ENCODE measurements around the gene UBL7.
A peak's percentile ranks its signal among the peaks of the same experiment; 100 is the strongest.
"Not testable (repeated sequence)": the region's sequence is repeated elsewhere in the genome, so short reads cannot be mapped to it uniquely, and the experiment has no call there.

Gene UBL7

DNA sequence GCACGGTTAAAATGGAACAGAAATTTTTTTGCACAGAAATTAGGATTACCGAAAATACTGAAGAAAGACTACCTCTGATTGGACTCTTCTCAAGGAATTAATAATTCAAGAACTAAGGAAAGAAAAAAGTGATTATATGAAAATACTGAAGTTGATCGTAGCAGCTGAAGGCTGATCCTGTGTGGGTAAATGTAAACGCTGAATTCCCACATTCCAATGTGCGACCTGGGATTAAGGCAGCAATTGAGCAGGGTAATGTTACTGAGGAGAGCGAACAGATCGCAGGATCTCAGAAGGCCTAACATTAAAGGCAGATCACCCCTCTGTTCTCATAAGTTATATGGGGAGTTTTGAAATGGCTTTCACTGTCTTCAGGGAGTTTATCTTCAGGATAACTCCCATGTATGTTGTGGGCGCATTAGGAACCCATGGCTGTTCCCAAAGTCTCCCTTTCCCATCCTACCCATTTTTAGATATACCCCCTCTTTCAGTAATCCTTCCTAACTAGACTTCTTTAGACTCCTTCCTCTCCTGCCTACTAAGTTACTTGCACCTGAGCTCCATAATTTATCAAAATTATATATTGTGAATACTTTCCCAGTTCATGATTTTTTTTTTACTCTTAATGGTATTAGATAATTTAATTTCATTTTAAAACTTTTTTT lies 1.0 kb upstream of the UBL7 start:
- DNase-seq, result no peak

DNA sequence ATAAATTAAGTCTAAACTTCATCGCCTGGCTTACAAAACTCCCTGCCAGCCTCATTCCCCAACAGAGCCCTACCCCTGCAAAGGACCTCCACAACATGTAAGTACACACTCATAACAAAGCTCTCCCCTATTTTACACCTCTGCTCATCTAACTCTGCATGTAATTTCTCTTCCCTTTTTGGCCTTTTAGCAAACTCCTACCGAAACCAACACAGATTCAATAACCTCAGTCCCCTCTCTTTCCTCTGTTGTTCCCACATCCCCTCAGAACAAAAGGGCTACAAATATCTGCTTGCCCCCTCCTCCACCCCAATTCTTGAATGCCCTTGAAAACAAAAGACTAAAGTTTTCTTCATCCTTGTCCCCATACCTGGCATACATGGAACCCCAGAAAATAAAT lies 662 bp downstream of the UBL7 start:
- DNase-seq, result no peak

DNA sequence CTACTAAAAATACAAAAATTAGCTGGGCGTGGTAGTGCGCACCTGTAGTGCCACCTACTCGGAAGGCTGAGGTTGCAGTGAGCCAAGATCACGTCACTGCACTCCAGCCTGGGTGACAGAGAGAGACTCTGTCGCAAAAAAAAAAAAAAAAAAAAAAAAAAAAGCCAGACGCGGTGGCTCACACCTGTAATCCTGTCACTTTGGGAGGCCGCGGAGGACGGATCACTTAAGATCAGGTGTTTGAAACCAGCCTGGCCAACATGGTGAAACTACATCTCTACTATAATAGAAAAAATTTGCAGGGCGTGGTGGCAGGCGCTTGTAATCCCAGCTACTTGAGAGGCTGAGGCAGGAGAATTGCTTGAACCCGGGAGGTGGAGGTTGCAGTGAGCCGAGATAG lies 1.2 kb downstream of the UBL7 start:
- DNase-seq, result not testable (repeated sequence)

DNA sequence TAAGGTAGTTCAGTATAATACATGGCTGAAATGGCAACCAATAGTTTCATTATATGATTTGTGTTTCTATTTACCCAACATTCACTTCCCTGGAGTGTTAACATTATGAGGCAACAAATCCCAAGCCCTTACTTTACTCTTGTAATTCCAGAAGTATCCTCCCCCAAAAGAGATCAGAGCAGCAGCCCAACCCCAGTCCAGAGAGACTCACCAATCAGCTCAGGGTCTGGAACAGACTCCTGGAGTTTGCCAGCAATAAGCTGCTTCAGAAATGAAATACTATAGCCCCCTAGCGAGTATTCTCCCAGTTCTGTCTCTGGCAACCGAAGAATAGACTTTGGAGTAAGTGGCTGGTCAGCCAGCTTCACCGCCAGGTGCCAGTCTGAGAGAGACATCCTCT lies 2.5 kb downstream of the UBL7 start:
- DNase-seq, result no peak

DNA sequence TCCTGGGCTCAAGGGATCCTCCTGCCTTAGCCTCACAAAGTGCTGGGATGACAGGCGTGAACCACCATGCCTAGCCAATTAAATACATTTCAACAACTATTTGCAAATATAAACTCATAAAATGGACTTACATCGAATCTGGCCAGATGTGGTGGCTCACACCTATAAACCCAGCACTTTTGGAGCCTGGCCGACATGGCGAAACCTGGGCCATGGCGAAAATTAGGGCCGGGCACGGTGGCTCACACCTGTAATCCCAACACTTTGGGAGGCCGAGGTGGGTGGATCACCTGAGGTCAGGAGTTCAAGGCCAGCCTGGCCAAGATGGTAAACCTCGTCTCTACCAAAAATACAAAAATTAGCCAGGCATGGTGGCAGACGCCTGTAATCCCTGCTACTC lies 3.9 kb downstream of the UBL7 start:
- not testable (repeated sequence) for DNase-seq

DNA sequence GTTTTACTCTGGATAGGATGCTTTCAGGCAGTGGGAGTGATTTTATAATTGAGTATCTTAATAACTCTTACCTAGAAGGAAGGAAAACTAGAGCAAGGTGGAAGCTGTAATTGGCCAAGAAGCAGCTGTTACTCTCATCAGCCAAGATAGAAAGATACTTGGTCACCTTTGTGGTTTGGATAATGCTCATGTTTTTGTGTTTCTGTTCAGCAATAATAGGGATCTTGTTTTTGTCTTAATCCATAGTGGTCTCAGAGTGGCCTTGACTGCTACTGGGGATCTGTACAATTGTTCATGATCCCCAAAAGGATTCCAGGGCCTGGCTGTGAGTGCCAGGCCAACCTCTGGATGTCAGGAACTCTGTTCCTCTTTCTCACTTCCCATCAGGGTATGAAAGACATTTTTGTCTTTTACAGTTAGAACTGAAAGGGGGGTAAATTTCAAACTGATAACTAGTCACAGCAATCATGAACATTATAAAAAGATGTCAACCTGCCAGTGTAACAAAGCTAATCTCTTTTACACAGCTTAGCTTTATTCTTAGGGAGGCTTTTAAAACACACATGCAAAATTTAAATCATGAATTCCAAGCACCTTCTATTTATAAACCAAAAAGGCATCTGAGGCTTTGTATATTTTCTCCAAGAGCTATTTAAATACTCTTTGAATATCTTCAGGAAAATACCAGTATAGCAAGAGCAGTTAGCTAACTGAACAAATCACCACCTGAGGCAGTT lies 6.0 kb downstream of the UBL7 start:
- no peak for DNase-seq

DNA sequence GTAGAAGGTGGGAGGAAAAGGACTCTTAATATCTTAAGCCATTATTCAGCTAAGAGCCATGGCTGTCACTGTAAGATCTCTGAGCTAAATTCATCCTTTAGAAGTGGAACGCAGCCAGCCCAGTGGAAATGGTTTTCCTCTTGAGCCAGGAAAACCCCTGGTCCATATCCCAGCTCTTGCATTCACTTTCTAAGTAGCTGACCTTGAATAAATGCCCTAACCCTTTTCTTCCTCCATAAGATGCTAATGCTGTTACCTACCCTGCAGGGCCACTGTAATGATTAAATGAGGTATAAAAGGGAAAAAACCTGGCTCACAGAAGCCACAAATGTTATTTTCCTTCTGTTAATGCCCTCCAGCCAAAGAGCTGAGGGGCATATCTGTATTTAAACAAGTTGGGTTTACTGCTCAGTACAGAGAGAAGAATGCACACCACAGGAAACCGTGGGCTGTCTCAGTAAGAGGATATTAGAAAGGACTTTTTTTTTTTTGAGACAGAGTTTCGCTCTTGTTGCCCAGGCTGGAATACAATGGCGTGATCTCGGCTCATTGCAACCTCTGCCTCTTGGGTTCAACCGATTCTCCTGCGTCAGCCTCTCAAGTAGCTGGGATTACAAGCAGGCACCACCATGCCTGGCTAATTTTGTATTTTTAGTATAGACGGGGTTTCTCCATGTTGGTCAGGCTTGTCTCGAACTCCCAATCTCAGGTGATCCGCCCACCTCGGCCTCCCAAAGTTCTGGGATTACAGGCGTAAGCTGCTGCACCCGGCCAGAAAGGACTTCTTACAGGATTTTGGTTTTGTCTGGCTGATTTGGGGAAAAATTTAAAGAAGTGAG lies 6.8 kb downstream of the UBL7 start:
- no peak for DNase-seq

DNA sequence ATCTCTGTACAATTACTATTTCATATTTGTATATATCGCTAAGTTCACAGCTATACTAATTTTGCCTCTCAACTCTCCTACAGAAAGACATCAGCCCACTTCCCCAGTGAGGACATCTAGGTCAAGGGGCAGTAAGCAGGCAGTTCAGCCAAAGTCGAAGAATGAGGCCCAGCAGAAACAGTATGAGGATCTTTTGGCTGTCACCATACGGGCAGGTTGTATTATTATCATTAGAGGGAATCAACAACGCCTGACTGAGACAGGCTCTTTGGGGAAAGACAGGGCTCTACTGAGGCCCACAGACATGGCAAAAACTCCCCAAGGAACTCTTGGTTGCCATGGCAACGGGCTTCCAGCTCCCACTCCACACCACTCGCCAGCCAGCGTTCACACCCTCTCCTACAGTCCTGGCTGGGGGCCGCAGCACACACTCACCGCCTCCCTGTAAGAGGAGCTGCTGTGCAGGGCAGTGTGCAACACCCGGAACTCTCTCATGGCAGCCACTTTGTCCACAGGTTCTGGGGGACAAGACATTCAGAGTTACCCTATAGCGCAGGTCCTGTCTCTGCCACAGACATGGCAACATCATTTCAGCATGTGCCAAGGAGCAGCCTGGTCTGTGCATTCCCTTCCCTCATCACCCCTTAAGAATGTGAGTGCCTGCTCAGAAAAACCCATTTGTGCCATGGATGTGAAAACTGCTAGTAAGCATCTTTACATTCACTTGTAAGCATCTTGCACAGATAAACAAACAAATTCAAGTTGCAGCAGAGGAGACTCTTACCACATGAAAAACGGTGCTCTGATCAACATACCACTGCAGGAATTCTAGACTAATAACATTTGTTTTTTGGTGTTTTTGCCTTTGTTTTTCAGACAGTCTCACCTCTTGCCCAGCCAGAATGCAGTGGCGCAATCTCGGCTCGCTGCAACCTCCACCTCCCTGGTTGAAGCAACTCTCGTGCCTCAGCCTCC lies 8.8 kb downstream of the UBL7 start:
- DNase-seq, result no peak

DNA sequence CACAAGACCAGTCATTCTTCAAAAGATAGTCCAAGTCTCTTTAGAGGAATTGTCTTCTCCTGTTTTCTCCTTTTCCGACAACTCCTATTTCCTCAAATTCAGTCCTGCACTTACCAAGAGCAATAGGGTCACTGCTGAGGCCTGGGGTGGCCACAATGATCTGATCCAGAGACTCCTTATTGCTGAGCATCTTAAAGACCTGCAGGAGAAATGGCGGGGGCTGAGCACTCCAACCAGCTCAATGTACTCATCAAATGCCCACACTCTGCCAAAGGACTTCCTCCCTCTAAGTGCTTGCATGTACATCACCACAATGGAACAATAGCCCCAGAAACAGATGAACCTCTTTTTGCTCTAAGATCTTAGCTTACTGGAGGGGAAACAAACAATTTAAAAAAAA lies 9.6 kb downstream of the UBL7 start:
- no peak for DNase-seq

DNA sequence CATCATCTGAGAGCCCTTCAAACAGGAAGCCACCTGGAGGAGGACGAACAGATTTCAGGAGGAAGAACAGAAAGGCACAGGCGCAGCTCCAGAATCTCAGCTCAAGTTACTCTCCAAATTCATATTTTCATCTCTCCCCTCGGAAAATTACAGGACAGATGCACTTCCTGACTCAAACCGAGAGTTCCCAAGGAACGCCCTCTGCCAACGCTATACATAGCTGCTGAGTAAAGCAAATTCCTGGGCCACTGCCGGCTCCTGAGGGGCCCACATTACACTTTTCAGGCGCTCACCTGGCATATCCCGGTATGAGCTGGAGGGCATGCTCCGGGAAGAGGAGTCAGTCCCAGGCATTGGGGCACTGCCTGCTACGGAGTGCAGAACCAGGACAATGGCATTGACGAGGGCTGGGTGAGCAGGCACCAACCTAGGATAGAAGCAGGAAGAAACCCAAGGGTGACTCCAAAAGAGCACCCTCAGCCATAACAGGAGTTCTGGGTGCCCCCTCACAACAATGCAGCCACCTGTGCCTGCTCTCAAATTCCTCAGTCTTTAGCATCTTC lies 11.2 kb downstream of the UBL7 start:
- DNase-seq, result no peak

DNA sequence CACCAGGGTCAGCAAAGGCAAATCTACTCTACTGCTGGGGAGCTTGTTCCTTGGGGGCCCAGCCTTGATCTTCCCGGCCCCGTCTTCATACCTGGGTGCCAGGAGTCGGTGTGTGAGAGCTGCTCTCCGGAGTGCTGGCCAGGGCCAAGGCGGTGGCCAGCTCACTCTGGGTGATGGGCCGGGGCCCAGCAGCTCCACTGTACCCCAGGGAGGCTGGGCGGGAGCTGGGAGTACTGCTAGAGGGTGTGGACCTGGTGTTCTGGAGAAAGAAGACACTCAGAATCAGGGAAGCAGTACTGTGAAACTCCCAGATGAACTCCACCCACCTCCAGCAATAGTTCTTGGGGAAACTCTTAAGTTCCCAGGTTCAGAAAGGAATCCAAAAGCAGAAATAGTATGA lies 11.9 kb downstream of the UBL7 start:
- DNase-seq, result no peak

DNA sequence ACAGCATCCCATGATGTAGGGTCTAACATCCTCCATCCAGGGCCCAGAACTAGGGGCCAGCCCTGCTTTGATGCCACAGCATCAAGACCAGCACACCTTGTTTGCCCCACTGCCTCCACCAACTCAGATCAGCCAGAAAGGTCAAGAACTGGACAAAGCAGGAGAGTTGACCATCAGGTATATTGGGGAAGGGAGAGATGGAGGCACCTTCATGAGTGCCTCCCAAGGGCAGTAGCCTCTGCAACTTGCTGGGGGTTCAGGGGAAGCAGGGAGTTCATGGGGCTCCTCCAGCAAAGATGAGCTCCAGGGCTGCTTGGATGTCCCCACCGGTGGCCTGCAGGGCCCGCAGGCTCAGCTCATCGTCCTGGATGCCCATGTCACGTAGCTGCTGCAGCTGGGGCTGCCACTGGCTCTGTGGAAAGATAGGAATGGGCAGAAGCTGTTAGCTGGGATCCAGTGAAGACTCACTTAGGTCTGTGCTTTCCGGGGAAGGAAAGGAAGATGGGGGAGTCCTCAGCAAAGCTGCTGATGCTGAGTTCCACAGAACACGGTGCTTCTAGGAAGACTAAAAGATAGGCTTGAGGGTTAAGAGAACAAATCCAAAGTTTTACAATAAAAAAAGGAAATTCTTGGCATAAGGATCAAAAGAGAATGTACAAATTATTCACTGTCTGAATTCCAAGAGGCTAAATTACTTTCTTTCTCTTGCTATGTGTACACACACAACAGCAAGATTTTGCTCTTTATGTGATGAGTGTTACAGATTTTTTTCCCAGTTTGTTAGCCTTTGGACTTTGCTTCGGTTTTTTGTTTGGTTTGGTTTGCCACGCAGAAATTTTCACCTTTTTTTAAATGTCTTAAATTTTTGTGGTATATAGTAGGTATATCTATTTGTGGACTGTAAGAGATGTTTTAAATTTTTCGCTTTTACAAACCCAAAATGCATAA lies 14.9 kb downstream of the UBL7 start:
- DNase-seq, result no peak

DNA sequence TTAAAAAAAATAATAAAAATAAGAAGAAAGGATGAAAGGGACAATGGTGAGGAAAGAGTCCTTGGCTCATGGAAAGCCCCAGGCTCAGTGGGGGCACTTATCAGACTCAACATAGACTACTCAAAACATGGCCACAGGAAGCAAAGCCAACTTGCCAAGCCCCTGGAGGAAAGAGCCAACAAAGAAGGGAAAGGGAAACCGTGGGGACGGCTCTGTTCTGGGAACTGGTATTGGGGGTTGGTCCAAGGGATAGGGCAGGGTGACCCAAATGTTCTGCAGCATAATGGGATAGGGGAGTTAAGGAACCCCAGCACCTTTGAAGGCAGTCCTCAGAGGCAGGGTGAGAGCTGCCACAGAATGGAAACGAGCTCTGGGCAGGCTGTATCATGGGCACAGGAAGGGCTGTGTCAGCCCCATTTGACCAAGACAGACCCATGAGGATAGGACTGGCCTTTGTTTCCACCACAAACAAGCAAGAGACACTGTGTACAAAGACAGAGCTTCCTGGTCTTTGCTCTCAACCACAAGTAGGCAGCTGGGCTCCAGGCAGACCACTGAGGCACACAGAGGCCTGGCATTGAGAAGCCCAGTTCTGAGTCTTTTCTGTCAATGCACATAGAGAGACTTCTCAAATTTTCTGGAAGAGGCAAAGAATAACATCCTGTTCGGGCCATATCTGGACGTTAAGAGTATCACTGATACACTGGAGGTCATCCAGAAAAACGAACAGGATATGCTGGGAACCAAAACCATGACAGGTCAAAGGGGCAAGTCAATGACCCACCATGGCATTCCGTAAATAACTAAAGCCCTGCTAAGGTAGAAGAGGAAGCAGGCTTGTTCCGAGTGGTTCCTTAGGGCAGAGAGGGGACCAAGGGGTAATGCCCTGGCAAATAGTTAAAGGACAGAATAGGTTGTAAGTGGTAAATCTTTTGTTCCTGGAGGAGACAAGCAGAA lies 16.6 kb downstream of the UBL7 start:
- peak; percentile 42 for DNase-seq

DNA sequence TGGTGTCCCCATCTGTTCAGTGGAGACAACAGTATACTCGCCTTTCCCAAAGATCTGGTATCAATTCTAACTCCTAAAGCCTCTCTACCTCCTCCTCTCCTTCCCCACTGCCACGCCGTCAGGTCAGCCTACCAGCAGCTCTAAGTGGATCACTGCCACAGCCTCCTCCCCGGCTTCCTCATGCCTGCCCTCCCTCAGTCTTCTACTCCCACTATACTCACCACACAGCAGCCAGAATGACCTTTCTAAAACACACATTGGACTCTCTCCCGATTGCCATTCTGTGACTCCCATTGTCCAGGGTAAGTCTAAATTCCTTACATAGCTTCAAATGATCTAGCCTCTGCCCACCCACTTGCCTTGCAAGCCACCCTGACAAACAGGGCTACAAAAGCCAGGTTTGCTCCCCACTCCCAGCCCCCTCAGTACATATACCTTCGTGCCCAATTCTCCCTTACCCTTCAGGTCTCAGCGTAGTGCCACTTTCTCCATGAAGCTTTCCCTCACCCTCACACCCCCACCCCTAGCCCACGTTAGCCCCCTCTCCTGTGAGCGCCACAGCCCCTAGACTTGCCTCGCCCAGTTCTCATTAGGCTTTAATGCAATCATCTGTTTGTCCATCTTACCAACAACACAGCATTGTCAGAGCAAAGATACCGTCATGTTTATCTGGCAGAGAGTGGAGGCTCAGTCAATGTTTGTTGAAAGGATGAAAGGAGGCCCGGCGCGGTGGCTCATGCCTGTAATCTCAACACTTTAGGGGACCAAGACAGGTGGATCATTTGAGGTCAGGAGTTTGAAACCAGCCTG lies 17.7 kb downstream of the UBL7 start:
- no peak for DNase-seq

DNA sequence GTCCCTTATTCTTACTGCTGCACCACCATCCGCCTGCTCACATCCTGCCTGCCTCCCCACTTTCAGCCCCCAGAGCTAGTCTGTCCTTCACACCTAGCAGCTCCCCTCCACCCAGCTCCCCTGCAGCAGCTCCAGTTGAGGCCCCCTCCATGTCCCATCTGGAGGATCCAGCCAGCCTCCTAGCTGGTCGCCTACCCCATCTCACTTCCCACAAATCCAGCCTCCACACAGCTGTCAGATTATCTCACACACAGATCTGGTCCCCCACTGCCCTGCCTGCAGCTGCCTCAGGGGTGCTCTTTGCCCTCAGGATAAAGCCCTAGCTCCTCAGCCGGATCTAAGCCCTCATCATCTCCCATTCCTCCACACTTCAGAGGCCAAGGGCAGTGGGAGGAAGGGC lies 18.4 kb downstream of the UBL7 start:
- DNase-seq, result no peak

DNA sequence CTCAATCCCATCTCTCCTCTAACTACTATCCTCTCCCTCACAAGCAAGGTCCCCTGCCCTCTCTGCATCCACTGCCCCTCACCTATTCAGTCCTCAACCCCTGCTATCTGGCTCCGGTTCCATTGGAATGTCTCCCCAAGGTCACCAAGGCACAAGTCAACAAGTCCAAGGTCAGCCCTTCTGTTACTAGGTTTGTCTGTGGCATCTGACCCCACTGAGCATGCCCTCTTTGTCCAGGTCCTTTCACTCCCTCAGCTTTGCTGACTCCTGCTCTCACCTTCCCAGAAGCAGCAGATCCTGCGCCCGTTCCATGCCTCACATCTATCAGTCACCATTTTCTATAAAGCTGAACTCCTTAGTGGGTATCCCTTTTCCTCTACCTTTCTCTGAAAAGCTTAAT lies 18.9 kb downstream of the UBL7 start:
- no peak for DNase-seq

DNA sequence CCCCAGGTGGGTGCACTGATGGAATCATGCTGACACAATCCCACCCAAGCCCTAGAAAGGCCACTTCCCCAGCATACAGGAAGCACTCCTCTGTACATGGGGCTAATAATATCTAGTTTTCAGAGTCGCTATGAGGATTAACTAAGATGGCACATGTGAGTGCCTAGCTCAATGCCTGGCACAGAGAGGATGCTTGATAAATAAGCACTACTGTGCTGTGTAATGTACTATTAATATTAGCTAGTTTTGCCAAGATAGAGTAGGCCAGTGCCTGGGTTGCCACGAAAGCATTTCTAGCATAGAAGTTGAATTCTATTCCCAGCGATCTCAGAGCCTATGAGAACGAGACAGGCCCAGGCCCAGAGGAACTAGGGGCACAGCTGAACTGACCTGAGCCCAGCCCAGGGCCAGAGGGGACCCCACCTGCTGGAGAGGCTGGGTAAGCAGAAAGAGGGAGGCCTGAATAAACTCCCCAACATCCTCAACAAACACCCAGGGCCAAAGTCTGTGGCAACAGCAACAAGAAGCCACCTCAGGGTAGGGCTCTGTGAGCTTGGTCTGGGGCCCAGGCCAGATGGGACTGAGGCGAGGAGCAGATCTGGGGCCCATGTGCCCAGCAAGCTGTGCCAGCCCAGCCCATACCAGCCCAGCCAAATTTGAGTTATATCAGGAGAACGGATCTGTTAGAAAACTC lies 19.6 kb downstream of the UBL7 start:
- peak; percentile 14 for DNase-seq

DNA sequence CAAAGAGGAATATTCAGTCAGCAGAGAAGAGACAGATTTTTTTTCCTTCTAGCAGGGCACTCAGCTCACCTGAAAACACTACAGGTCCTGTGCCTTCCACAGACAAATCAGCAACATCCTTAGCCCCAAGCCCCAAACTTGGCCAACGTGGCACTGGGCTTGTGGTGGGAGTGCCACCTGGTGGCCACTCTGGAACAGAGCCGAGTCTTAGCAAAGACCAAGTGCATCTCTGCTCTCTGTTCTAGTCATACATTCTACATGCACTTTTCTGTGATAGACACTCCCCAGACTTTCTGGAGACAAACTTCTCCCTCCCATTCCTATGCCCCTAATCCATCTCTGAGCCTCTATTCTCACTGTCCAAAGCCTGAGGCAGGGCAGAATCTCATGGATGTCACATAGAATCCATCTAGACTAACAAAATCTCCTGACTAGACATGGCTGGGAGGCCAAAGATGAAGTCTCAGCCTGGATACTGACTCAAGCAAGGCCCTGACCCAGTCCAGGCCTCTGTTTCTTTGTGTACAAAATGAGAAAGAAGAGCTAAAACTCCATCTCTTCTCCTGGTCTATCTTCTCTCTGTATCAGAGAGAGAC lies 22.1 kb downstream of the UBL7 start:
- peak; percentile 88 for DNase-seq
